ENCODE measurements around the gene LGR6. TPM values are rescaled to one million over a fixed set of nuclear protein-coding genes. Genes with fewer than 3 reads are reported as not detected.
A peak's percentile ranks its signal among the peaks of the same experiment; 100 is the strongest.

The LGR6 gene
- total RNA-seq, 1 experiment from 2014 or later, result 30.3 TPM

DNA sequence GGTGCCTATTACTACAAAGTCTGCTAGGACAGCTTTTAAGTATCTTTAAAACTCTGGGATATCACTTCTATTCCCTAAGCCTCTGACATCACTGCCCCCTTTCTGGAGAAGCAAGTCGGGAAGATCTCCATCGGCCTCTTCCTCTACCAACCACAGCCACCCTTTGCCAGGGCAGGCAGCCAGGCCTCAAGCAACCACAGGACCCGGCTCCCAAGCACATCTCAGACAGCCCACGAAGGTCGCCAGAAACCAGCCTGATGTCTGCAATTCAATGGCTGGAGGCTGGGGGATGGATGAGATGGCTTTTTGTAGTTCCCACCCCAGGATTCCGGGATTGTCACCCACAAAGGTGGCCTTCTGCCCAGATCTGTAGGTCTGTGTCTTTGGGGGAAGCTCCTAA lies 70.7 kb downstream of the LGR6 start:
- peak; percentile 83 for DNase-seq (ENCODE audit: low read depth)

DNA sequence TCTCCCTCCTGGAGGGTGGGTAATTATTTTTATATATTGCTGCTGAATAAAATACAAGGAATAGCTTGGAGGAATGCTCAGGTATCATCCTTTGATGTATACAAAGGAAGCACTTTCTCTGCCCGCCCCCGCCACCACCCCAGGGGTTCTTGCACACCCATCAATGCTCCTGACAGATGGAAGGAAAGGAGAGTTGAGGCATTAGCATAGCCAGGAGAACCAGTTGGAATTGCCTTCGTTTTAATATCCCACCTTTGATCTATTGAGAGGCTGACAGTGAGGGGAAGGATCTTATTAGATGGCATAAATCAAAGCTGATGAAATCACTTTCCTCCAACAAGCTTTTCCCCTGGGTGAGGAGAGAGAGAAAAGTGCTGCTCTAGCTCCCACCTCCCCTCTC lies 71.1 kb downstream of the LGR6 start:
- no peak for DNase-seq (ENCODE audit: low read depth)

DNA sequence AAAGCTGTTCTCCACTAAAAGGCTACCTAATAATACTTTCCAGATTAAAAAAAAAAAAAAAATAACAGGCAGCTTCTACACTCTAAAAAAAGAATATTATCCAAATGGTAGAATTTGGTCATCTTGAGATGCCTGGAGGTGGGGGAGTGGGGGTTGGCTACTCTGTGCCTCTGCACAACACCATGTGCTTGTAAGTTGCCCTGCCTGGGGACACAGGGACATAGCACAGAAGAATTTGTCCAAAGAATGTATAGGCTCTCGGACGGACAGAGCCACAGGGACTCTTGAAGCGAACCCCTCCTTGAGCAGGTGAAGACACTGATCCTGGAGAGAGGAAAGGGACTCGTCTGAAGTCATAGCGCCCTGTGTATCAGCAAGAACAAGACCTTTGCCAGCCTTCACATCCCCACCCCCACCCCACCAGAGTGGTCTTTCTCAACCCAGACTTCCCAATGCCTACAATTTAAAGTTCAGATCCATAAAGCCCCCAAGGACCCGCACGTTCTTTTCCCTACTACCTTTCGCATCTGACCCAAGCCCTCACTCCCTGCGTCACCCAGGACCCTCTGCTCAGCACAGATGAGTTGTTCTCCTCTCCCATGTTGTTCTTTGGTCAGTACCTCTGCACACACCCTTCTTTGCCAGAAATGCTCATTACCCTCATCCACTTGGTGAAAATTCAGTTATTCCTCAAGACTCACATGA lies 72.6 kb downstream of the LGR6 start:
- no peak for DNase-seq (ENCODE audit: low read depth)

DNA sequence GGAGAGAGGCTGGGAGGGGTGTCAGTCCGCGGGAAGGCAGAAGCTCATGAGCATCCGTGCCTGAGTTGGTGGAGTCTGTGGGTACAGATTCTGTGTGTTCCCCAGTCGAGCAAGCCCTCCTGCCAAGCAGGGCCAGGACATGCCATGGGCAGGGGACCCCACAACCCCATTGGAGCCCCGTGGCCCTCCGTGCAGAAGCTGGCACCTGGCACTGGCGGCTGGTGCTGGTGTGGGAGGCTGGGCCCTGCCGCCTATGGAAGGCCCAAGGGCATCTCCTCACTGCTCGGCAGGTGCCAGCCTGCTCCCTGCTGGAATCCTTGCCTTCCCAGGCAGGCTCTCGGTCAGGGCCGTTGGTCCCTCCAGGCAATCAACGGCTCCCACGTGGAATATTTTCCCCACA lies 74.4 kb downstream of the LGR6 start:
- no peak for DNase-seq (ENCODE audit: low read depth)

DNA sequence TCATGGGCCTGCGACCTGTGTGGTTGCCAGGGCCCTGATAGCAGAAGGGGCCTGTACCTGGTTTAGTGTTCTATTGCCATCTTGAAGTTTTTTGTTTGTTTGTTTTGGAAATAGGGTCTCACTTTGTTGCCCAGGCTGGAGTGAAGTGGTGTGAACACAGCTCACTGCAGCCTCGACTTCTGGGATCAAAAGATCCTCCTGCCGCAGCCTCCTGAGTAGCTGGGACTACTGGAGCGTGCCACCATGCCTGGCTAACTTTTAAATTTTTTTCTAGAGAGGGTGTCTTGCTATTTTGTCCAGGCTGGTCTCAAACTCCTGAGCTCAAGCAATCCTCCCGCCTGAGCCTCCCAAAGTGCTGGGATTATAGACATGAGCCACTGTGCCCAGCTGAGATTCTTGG lies 75.2 kb downstream of the LGR6 start:
- no peak for DNase-seq (ENCODE audit: low read depth)

DNA sequence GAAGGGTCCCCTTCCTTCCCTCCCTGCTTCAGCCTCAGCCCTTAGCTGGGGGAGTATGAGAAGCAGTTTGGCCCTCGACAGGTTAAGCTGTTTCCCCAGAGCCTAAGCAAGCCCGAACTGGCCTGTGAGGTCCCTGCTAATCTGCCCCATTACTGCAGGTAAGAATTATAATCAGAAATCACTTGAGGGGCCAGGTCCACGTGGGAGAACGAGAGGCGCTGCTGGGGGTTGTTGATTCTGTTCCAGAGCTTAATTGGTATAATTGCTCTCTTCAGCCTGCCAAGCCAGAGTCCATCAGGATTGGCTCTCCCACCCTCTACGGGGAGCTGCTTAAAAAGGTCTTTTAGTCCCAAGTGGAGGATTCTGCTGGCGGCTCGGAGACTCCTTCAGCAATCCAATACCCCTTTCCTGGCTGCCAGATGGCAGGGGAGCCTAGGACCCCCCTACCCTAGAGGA lies 77.3 kb downstream of the LGR6 start:
- no peak for DNase-seq (ENCODE audit: low read depth)

DNA sequence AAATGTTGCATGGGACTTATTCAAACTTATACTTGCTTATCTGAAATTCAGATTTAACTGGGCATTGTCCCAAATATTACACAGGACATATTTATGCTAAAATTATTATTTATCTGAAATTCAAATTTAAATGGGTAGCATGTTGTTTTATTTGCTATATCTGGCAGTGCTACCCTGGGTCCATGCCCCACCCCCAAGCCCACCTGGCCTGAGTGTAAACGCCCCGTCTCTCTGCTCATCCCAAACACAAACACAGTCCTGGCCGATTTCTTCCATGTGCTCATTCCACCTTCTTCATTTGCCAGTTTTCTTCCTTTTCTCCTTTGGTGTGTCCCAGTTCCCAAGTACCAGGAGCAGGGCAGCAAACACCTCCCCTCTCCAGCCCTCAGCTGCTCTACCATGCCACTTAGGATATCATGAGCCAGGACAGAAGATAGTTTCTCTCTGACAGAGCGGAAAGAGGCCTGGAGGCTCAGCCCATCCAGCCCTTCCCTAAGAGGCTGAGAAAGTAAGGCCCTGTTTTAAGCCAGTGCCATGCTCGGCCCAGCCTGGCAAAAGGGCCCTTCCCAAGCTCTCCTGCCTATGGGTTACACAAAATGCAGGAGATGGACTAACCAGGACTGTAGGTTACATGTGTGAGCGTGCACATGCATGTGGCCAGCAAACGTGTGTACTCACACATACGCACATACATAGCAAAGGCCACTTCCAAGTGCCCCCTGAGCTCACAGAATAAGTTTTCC lies 78.7 kb downstream of the LGR6 start:
- DNase-seq (ENCODE audit: low read depth), result no peak

DNA sequence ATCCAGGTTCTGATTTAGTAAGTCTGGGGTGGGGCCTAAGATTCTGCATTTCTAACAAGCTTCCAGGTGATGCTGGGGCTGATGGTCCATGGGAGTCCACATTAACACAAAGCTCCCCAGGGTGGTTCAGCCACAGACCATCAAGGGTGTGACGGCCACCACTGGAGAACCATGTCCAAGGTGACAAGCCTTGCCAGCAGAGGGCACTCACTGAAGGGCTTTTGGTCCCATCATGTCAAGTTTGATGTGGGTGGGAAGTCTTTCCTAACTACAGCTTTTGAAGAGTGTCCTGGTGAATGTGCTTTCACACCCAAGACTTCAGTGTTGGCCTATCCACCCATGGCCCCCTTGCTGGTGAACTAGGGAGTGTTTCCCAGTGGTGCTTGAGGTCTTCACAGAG lies 81.0 kb downstream of the LGR6 start:
- peak; percentile 69 for DNase-seq (ENCODE audit: low read depth)

DNA sequence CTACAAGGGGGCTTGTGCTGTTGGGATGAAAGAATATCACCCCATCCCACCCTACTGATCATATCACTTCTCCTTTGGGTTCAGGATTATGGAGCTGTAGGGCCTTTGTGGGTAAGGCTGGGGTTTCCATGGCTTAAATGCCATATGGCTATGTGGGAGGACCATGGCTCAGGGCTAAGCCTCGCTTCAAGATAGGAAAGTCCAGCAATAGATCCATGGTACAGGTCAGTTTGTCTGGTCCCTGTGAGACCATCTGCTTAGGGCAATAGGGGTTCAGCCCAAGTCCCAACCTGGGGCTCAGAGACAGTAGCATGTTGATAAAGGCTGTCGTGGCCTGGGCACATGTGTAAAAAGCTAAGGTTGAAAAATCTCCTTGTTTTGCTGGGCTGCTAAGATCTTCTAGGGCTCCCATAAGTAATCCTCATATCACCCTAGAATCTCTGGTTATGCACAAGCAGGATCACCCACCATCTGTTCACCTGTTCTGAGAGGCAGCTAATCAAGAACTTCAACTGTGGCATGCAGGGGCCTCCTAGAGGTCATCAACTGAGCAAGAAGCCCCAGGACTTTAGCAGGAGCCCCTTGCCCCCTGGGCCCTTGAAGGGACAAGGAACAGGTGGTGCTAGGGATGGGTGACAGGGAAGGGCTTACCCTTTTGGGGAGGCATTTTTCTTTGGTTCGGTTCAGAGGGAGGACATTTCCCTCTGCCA lies 81.6 kb downstream of the LGR6 start:
- DNase-seq (ENCODE audit: low read depth), result no peak

DNA sequence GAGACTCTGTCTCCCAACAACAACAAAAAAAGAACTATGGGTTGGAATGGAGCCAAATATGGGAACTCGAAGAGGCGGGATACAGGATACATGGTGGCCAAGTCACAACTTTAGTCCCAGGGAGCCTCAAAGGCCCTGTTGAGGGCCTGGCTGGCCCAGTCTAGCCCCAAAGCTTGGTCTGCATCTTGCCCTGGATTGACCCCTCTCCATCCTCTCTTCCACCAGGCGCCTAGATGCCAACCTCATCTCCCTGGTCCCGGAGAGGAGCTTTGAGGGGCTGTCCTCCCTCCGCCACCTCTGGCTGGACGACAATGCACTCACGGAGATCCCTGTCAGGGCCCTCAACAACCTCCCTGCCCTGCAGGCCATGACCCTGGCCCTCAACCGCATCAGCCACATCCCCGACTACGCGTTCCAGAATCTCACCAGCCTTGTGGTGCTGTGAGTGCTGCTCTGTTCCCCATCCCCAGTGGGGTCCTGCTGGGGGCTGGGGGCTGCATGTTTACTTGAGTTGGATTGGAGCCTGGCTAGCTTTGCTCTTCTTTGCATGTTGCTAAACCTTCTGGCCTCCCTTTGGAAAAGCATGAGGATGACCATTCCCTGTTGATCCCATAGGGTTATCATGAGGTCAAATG lies 82.6 kb downstream of the LGR6 start:
- DNase-seq (ENCODE audit: low read depth), result no peak

DNA sequence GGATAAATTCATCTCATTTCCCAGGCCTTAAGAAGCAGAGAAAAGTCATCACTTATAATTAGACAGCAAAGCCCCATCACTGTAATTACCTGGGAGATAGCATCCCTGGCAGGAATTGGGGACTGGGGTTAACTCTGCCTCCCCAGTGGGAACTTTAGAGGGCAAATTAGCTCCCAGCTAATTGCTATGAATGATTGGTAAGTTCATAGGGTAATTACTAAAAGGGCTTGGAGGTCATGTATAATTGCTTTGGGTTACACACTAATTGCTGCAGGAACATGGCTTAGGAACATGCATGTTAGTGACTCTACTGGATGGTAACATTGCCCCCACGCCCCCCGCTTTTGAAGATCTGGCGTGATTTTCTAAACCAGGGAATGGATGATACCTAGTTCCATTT lies 83.3 kb downstream of the LGR6 start:
- DNase-seq (ENCODE audit: low read depth), result no peak

DNA sequence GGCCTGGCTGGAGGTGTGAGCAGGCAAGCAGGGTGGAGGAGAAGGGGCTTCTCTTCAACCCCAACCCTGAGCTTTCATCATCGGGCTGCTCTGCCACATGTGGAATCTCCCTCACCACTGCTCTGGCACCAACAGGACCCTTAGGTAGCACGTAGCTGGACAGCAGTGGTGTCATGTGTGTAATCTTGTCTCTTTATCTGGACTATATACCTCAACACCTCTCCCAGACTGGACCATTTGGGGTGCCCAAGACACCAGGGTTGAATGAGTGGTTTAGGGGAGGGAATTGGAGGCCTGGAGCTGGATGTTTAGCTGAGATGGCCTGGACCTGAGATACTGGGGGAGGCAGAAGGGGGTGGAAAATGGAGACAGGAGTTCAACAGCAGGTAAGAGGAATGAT lies 85.2 kb downstream of the LGR6 start:
- no peak for DNase-seq (ENCODE audit: low read depth)

DNA sequence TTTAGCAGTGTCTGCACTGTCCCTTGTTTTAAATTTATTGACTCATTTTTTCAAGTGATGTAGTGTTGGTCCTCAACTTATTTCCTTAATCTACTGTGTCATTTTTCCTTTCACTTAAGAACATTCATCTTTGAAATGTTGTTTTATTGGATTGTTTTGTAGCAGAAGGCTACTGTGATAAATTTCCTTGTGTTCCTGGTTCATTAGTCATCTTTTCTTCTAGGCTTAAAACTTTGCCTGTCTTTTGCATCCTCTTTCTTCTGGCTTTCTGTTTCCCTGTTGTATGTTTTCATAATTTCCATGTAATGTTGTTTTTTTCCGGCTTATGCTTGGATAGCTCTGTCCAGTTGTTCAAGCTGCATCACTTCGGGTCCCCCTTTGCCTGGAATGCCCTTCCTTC lies 86.2 kb downstream of the LGR6 start:
- DNase-seq (ENCODE audit: low read depth), result no peak

DNA sequence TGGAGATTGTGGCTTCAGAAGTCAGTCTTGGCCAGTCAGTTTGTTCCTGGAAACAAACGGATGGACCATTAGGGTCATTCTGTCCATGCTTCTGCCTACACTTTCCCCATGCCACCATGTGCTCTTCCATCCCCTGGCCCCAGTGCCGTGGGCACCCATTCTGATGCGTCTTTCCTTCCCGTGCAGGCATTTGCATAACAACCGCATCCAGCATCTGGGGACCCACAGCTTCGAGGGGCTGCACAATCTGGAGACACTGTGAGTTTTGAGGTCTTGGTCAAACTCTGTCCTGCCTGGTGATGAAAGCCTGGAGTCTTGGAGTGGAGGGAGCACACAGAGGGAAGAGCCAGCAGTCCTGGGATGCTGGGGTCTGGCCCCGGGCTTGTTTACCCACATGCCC lies 87.0 kb downstream of the LGR6 start:
- no peak for DNase-seq (ENCODE audit: low read depth)

DNA sequence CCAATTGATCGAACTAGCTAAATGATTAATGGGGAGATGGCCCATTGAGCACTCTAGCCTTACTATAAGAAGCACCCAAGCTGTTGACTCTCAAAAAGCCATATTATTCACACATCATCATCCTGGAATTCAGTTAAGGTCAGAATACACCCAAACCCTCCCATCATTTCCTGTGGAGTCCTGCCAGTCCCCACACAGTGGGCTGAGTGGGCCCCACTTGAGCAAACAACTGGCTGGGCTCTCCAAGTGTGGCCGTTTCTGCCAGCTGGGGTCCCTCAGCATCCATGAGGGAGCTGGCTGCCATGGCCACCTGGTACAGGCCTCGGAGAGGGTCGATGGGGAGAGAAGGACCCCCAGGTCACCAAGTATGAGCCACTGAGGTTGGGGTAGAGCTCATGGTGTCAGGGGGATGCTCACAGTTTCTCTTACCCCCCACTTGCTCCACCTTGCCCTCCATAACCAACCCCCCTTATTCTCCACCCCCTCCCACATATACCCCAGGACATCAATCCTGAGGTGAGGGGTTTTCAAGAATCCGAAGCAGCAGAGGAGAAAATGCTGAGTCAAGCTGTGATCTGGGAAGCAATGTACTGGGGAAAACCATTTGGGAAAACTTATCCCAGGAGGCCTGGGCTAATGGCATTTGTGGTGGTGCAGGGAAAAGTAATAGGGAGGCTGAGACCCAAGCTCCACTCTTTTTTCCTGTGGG lies 87.9 kb downstream of the LGR6 start:
- peak; percentile 93 for DNase-seq (ENCODE audit: low read depth)

DNA sequence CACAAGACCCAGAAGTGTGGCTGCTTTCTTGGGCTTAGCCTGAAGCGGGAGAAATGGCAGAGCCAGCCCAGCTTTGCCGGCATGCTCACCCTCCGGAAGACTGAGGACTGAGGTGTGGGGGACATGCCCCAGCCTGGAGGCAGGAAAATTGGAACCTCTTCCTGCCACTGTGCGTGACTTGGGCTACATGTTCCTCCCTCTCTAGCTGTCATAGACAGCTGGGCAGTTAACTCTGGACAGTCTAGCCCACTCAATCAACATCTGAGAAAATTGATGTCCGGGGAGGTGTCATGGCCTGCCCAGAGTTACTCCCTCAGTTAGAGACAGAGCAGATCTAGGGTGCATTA lies 88.4 kb downstream of the LGR6 start:
- DNase-seq (ENCODE audit: low read depth), result peak; percentile 97

DNA sequence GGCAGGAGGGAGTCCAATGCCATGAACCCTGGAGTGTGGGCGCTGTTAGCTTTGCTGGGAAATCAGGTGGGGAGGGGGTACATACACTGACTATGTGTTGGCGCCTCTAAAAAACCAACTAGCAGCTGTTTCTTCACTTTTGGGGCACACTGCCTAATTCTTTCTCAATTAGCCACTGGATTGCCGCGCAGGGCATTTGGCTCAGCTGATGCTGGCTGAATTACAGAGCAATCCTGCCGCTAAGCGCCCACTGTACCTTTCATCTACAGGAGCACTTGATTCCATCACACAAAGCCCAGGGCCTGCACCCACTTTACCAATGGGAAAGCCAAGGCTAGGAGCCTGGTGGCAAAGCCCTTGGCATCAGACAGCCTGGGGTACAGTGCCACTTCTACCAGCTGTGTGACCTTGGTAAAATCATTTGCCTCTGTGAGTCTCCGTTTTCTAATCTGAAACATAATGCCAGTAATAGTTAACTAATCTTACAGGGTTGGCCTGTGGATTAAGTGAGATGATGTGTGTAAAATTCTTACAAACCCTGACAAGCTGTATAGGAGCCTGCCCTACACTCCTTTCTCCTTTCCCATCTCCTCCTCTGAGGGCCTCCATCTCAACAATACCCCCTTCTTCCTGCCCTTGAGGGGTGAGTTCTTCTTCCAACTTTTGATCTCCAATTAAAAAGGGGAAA lies 89.1 kb downstream of the LGR6 start:
- no peak for DNase-seq (ENCODE audit: low read depth)

DNA sequence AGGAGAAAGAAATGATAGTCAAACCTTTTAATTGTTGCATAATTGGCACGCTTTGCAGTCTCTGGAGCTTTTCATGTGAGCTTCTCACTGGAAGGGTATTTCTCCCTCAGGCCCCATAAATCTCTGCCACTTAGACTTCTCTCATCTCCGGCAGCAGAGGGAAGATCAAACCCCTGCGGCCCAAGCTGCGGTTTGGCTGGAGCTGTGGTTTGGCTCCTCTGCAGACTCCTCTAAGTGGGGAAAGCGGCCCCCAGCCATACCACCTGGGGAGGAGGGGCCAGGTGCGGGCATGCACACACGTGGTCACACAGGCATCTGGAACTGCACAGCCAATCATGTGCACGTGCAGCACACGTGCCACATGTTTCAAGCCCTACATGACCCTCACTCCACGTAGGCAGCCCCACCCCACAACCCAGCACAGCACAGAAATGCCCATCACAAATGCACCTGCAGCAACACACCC lies 89.8 kb downstream of the LGR6 start:
- DNase-seq (ENCODE audit: low read depth), result peak; percentile 99

DNA sequence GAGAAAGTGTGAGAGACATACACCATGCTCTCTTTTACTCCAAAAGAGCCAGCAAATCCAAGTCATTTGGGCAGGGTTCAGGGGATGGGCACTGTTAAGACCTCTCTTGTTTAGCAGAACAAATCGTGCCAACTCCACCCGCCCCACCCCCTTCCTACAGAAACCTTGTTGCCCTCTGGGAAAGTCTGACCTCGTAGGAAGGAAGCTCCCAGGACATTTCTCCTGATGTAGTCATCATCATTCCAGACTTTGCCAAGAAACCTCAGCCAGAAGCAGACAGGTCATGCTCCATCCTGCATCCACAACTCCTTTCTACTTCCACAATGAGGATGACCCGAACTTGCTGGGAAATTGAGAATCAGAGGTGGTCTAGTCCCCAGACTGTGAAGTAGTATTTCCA lies 90.4 kb downstream of the LGR6 start:
- peak; percentile 98 for DNase-seq (ENCODE audit: low read depth)

DNA sequence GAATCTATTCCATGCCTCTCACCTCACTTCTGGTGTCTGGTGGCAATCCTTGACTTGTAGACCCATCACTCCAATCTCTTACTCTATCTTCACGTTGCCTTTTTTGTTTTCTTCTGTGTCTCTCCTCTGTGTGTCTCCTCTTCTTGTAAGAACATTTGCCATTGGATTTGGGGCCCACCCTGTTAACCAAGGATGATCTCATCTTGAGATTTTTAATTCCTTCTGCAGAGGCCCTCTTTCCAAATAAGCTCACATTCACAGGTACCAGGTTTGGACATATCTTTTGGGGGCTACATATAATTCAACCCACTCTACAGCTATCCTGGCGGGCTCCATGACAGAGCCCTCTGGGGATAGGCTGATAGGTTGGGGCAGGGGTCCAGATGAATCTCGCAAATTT lies 92.3 kb downstream of the LGR6 start:
- DNase-seq (ENCODE audit: low read depth), result no peak

DNA sequence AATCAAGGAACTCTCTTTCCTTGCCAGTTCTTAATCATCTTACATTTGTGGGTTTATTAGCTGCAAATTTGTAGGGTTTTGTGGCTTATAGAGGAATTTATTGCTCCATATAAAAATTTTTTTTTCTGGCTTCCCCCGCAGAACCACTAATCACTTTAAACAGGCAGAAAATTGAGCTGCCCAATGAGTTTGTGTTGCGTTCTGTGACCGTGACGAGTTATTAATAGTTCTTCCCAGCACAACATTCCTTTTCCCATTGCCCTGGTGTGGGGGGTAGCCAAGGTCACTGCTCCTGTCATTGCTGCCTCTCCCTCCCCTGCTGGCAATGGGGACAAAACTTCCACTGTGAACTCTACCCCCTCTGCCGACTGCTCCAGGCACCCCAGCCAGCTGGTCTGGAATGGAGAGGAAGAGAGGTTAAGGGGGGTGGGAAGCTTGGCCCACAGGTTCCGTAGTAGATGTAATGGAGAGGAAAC lies 93.1 kb downstream of the LGR6 start:
- DNase-seq (ENCODE audit: low read depth), result peak; percentile 94

Measured in RPMI7951 (cell line).